GM12874 (cell line): ENCODE data around the gene UBE2E2.

Source experiments
- TF ChIP-seq, protein P1 (sequence below): IDR thresholded peaks from 2 replicates; pipeline ENCODE4 v1.5.1; 2011; ENCODE audit warnings: low read depth, mild to moderate bottlenecking, control low read depth, low read length, moderate library complexity; ENCODE audit not compliant: insufficient read depth

UBE2E2 gene

DNA sequence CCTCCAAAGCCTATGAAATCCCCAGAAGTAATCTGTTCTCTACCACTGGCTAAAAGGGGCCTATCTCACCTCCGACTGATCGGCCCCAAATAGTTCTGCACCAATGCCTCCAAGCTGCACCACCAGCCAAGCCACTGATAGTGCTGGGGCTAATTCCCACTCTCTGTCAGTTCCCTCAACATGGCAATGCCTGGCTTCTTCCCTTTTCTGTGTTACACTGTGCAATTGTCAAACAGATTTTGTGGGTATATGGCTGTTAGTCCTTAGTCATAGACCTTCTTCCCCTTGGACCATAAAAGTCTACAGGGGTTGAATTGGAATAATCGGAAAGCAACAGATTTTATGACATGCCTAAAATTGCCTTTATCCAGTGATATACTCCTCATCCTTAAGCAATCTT lies 9.3 kb upstream of the UBE2E2 start:
- TF ChIP-seq, protein P1, sequence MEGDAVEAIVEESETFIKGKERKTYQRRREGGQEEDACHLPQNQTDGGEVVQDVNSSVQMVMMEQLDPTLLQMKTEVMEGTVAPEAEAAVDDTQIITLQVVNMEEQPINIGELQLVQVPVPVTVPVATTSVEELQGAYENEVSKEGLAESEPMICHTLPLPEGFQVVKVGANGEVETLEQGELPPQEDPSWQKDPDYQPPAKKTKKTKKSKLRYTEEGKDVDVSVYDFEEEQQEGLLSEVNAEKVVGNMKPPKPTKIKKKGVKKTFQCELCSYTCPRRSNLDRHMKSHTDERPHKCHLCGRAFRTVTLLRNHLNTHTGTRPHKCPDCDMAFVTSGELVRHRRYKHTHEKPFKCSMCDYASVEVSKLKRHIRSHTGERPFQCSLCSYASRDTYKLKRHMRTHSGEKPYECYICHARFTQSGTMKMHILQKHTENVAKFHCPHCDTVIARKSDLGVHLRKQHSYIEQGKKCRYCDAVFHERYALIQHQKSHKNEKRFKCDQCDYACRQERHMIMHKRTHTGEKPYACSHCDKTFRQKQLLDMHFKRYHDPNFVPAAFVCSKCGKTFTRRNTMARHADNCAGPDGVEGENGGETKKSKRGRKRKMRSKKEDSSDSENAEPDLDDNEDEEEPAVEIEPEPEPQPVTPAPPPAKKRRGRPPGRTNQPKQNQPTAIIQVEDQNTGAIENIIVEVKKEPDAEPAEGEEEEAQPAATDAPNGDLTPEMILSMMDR = no peak

DNA sequence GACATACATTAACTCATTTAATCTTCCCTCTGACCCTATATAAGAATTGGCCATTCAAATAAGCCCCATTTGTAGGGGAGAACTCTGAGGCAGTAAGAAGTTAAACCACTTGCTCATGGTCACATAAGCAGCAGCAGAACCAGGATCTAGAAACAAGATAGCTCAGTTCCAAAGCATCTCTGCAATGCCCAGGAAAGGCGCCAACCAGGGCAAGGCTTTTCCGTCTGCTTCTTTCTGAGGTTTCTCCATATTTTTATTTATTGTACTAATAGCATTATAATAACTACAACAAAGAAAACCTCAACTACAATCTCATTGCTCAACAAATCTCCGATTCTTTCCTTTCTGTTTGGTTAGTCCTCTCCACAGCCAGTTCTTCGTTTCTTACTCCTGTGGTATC lies 4.3 kb upstream of the UBE2E2 start:
- TF ChIP-seq, protein P1 = no peak

DNA sequence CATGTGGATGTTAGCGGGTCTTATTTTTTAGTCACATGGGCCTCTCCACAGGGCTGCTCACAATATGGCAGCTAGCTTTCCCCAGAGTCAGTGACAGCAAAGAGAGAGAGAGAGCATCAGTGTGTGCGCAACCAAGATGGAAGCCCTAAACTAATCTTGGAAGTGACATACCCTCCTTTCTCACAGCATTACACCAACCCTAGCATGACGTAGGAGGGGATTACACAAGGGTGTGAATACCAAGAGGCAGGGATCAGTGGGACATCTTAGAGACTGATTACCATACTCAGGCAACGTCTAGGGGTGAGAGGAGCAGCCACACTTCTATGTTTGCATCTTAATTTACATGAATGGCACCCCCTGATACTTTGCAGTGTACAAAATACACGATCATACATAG lies 3.5 kb upstream of the UBE2E2 start:
- TF ChIP-seq, protein P1 = no peak

DNA sequence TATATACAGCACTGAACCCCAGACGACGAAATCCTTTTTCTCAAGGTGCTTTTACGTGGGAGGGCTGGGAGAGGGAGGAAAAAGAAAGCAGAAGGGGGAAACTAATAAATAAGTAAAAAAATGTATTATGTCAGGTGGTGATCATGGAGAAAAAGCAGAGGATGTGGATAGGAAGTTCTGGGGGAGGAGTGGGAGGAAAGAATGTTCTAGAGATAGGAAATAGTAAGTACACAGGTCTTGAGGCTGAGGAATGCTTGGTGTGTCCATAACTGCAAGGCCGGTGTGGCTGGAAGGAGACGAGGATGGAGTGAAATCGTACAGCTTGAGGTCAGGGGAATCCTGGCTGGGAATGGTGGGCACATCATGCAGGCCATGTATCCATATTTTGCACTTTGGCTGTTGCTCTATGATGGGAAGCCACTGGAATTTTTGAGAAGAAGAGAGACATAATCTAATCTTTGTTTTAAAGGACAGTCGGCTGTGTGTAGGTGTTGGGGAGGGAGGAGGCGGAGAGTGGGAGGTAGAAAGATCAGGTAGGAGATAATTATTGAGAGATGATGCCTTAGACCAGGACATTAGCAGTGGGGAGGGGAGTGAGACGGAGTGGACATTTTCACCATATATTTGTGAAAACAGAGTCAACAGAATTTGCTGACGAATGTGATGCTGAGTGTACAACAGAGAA lies 1.8 kb upstream of the UBE2E2 start:
- TF ChIP-seq, protein P1 = no peak

DNA sequence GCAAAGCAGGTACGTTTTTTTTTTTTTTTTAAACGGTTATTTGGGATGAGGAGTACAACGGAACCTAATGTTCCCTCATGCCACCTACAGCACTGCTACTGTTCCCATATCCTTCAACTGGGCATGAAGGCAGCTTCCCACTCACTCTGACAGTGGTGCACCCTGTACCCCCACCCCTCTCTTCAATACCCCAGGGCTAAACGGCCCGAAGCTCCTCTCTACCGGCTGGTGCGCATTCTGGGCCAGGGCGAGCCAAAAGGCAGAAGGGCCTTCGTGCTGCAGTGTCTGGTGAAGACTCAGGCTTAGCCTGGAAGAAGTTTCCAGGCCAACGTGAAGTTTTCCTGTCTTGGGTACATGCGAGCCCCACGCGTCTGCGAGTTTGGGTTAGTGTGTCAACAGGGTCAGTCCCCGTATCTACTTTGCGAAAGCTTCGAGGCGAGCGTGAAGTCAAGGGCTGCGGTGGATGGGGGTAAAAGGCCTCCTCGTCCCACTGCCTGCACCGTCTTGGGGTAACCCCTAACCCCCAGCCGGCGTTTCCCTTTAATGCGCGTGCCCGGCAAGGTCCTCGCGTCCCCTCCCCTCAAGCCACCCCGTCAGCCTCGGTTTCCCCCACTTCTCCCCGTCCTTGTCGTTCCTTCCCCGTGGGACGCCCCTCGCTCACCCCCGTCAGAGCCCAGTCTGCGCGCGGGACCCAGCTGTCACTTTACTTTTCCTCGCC lies 765 bp upstream of the UBE2E2 start:
- TF ChIP-seq, protein P1 = no peak

DNA sequence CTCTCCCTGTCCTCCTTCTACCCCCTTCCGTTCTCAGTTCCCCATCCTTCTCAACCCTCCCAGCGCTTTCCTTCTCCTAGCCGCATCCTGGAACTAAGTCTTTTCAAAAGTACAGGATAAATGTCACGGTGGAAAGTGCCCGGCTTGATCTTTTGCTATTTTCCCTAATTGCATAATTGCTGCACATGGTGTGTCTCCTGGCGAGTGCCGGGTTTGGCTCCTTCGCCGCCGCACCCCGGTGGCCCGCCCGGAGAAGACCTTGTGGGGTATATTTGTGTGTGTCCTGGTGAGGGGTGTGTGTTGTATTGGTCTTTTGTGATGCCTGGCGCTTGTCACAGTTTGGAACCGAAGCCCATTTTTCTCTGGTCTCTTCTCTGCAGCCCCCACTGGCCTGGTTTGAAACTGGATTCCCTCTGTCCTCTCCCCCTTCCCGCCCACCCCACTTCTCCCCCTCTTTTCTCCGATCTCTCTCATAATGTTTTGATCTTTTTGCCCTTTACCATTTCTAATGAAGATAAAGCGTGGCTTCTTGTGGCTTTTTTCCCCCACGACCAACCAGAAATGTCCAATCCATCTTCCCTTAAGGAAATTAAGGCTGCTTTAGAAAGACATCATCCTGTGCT lies 692 bp downstream of the UBE2E2 start:
- TF ChIP-seq, protein P1 = no peak

DNA sequence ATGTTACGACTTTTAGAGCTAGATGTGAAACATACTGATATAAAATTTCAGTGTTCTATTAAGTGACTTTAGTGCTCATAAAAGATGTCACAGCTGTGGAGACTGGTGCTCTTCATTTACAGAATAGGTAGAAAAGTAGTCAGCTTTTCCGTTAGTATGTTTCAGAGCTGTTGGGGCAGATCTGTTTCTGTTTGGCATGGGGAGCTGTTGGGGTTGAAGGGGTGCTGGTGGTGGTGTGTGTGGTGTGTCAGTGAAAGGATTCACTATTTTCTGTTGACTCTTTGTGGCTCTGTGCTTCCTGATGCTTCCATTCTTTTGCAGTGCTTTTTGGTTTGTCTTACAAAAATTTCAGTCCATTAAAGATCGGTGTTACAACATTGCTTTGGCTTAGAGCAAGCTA lies 3.2 kb downstream of the UBE2E2 start:
- TF ChIP-seq, protein P1 = no peak
